ENCODE results near the gene TUT7.

DNA sequence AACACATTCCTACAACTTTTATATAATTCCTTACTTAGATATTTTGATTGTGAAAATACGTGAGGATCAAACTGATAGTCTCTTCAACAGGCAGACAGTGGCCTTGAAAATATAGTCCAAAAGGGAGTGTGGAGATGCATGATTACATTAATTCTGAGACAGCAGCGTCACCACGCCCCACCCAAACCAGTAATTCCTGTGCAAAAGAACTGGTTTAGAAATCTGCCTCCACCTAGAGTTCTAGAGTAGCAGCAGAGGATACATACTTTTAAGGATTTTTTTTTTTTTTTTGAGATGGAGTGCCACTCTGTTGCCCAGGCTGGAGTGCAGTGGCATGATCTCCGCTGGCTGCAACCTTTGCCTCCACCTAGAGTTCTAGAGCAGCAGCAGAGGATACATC is 1.6 kb upstream of the TUT7 start:
- TF ChIP-seq, protein P1, sequence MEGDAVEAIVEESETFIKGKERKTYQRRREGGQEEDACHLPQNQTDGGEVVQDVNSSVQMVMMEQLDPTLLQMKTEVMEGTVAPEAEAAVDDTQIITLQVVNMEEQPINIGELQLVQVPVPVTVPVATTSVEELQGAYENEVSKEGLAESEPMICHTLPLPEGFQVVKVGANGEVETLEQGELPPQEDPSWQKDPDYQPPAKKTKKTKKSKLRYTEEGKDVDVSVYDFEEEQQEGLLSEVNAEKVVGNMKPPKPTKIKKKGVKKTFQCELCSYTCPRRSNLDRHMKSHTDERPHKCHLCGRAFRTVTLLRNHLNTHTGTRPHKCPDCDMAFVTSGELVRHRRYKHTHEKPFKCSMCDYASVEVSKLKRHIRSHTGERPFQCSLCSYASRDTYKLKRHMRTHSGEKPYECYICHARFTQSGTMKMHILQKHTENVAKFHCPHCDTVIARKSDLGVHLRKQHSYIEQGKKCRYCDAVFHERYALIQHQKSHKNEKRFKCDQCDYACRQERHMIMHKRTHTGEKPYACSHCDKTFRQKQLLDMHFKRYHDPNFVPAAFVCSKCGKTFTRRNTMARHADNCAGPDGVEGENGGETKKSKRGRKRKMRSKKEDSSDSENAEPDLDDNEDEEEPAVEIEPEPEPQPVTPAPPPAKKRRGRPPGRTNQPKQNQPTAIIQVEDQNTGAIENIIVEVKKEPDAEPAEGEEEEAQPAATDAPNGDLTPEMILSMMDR (IDR thresholded peaks at IDR 0.05): no peak
- no peak for TF ChIP-seq POLR2A (IDR thresholded peaks at IDR 0.05)
